K562 (cell line): ENCODE measurements around the gene TP53TG5. TPM values are rescaled to one million over a fixed set of nuclear protein-coding genes. Genes with fewer than 3 reads are reported as not detected.

Experiments
- ATAC-seq: fragments of 200-7000 bp; cut with Tn5 transposase; 3 replicates; pipeline ENCODE4 v1.9.1; 2020; ENCODE audit warnings: moderate library complexity
- BruUV-seq: library from RNA; stranded (reverse); fragments of 400-500 nt; replicated peaks from 2 replicates; lab custom pipeline; 2021; lab: Mats Ljungman, UMichigan
- CTCF ChIA-PET: fragments of 300-600 bp; formaldehyde crosslinking; extraction: SDS; loops from one replicate; lab custom pipeline; 2021; ENCODE audit warnings: low intra/inter-chr PET ratio; lab: Yijun Ruan, JAX
- POLR2A ChIA-PET: fragments of 300-600, 350-650 bp; sonication (Branson Sonifier 250); formaldehyde crosslinking; extraction: SDS; loops from one replicate; lab custom pipeline; 2021; ENCODE audit warnings: antibody characterized with exemption, inconsistent platforms; lab: Yijun Ruan, JAX
- DNase-seq, 4 experiments: peaks; one replicate each; pipeline versions ENCODE4 v3.0.0 to v3.0.0-alpha.2; 2011 to 2018; ENCODE audit warnings: low spot score in 3 of 4, mixed read lengths in 3 of 4; ENCODE audit errors: extremely low read depth in 1 of 4
- FAIRE-seq: peaks from 2 replicates; lab custom pipeline; 2011; peaks lifted over from hg19 to GRCh38; lab: Jason Lieb, UNC
- H2AFZ ChIP-seq: 2 replicates; pipeline ENCODE4 v1.6.0; 2011; ENCODE audit warnings: low read depth, low read length, control low read depth, inconsistent platforms
- H3K27ac ChIP-seq: fragments of 200-600 bp; 3 replicates; pipeline ENCODE4 v1.8.0; 2011; ENCODE audit warnings: low read depth, mild to moderate bottlenecking, control low read depth, inconsistent platforms, low read length, moderate library complexity, mixed read lengths; ENCODE audit errors: extremely low read depth
- H3K27me3 ChIP-seq, 2 experiments: fragments of 300-600 bp in 1 of 2; 2 replicates in 1 of 2; 3 replicates in 1 of 2; pipeline versions ENCODE4 v1.6.0 to v1.8.0; 2011; ENCODE audit warnings: inconsistent platforms in 2 of 2, low read length in 2 of 2, mild to moderate bottlenecking in 1 of 2, mixed read lengths in 1 of 2, moderate library complexity in 1 of 2; ENCODE audit not compliant: control insufficient read depth in 2 of 2, insufficient read depth in 2 of 2
- H3K36me3 ChIP-seq: fragments of 300-600 bp; 3 replicates; pipeline ENCODE4 v1.8.0; 2011; ENCODE audit warnings: mild to moderate bottlenecking, low read length, inconsistent platforms; ENCODE audit not compliant: control insufficient read depth, insufficient read depth
- H3K4me1 ChIP-seq, 2 experiments: fragments of 200-600 bp in 1 of 2; replicated peaks in 1 of 2; 2 replicates in 1 of 2; 3 replicates in 1 of 2; pipeline versions ENCODE4 v1.5.1 to v1.8.0; 2011; ENCODE audit warnings: inconsistent platforms in 2 of 2, low read length in 2 of 2, mild to moderate bottlenecking in 1 of 2, mixed read lengths in 1 of 2, moderate library complexity in 1 of 2; ENCODE audit not compliant: control insufficient read depth in 2 of 2, insufficient read depth in 2 of 2
- H3K4me2 ChIP-seq: 2 replicates; pipeline ENCODE4 v1.6.1; 2011; ENCODE audit warnings: low read length, control low read depth, inconsistent platforms, mixed read lengths; ENCODE audit not compliant: insufficient read depth
- H3K4me3 ChIP-seq: fragments of 200-600 bp; sonication (generic), shearing (Covaris generic); 2 replicates; pipeline ENCODE4 v1.5.1; 2016; ENCODE audit warnings: control low read depth, inconsistent platforms
- H3K79me2 ChIP-seq: fragments of 200-600 bp; 3 replicates; pipeline ENCODE4 v1.8.0; 2011; ENCODE audit warnings: low read length, inconsistent platforms; ENCODE audit not compliant: control insufficient read depth, insufficient read depth
- H3K9ac ChIP-seq, 2 experiments: 2 replicates each; pipeline versions ENCODE4 v1.6.0 to v1.6.1; 2011; ENCODE audit warnings: low read depth in 2 of 2, low read length in 2 of 2, control low read depth in 1 of 2, inconsistent platforms in 1 of 2, mild to moderate bottlenecking in 1 of 2, mixed read lengths in 1 of 2; ENCODE audit not compliant: insufficient read depth in 1 of 2
- H3K9me1 ChIP-seq: one replicate; pipeline ENCODE4 v1.6.0; 2011; ENCODE audit warnings: inconsistent platforms, mild to moderate bottlenecking, low read length, moderate library complexity; ENCODE audit not compliant: control insufficient read depth, insufficient read depth
- H3K9me3 ChIP-seq: replicated peaks from 2 replicates; pipeline ENCODE4 v1.5.1; 2011; ENCODE audit warnings: low read depth, low read length, inconsistent platforms; ENCODE audit not compliant: control insufficient read depth, insufficient read depth
- H4K20me1 ChIP-seq: replicated peaks from 2 replicates; pipeline ENCODE4 v1.6.1; 2011; ENCODE audit warnings: low read length, inconsistent platforms, mixed read lengths; ENCODE audit not compliant: control insufficient read depth, insufficient read depth
- BCLAF1 ChIP-seq, 2 experiments: fragments of 450-650 bp in 1 of 2; IDR thresholded peaks; 2 replicates each; pipeline ENCODE4 v1.6.1; 2011 to 2017; ENCODE audit warnings: low read depth in 2 of 2, antibody characterized with exemption in 1 of 2, borderline replicate concordance in 1 of 2, low read length in 1 of 2, mild to moderate bottlenecking in 1 of 2, mixed read lengths in 1 of 2; ENCODE audit not compliant: control insufficient read depth in 1 of 2
- MLX ChIP-seq, 2 experiments: fragments of 450-650 bp in 1 of 2; sonication (generic) in 1 of 2; formaldehyde crosslinking; conservative IDR thresholded peaks; 2 replicates each; pipeline versions ENCODE4 v1.4.0 to v1.8.1; 2020 to 2022; ENCODE audit warnings: mild to moderate bottlenecking in 1 of 2, missing genetic modification reagents in 1 of 2
- SMARCA4 ChIP-seq: fragments of 450-650 bp; IDR thresholded peaks from 2 replicates; pipeline ENCODE4 v1.6.1; 2016
- SMARCB1 ChIP-seq: IDR thresholded peaks from 2 replicates; pipeline ENCODE4 v1.6.1; 2011; ENCODE audit warnings: improper control_type of control experiment, low read depth; ENCODE audit not compliant: insufficient read length
- TCFL5 ChIP-seq: fragments of 250-450 bp; sonication (Bioruptor Pico); conservative IDR thresholded peaks from 2 replicates; pipeline ENCODE4 v1.6.1; 2021; ENCODE audit warnings: mild to moderate bottlenecking, moderate library complexity, matching md5 sums
- ZNF76 ChIP-seq: fragments of 250-450 bp; sonication (Bioruptor Pico); IDR thresholded peaks from 2 replicates; pipeline ENCODE4 v1.4.0; 2020; ENCODE audit warnings: mild to moderate bottlenecking, moderate library complexity, borderline replicate concordance
- WGBS: fragments of 100-300 bp; shearing (Covaris generic); methylation state at CpG from one replicate; pipeline ENCODE4 v1.1.6; 2016; ENCODE audit warnings: low coverage, mixed read lengths; ENCODE audit not compliant: insufficient coverage; ENCODE audit errors: missing lambda C conversion rate; 5-methylcytosine and 5-hydroxymethylcytosine counted together
- in situ Hi-C: fragments of 300-500 bp; cut with MboI; formaldehyde crosslinking; loops from 4 replicates; pipeline ENCODE4 v1.15.0; 2018; ENCODE audit warnings: inconsistent platforms, mixed read lengths
- intact Hi-C: fragments of 100-400 bp; cut with micrococcal nuclease; formaldehyde crosslinking; loops from 2 replicates; pipeline ENCODE4 v1.14.2; 2022
- polyA plus RNA-seq, 8 experiments: library from polyadenylated mRNA; depleted of rRNA in 4 of 8; stranded (reverse) in 5 of 8; unstranded in 3 of 8; fragments of >200 nt; fragmentation: Nextera tagmentation in 2 of 8; fragmentation: Illumina TruSeq in 1 of 8; extraction: Ambion mirVana in 2 of 8; extraction: Trizol in 1 of 8; gene quantifications; 2 replicates each; pipeline versions ENCODE4 v1.2.1 to v1.2.3, GENCODE V29; 2011 to 2014; ENCODE audit warnings: inconsistent platforms in 1 of 8, missing spikeins in 1 of 8
- total RNA-seq, 7 experiments: library from RNA; depleted of rRNA in 6 of 7; stranded (reverse); fragments of >200 nt in 6 of 7; fragmentation: Illumina TruSeq in 2 of 7; extraction: Trizol in 2 of 7; gene quantifications; 2 replicates each; pipeline versions ENCODE4 v1.2.1 to v1.2.3, GENCODE V29; 2011 to 2021; ENCODE audit warnings: low replicate concordance in 1 of 7

Gene TP53TG5
- total and polyA plus RNA-seq, 9 of the 15 experiments (the other 6 are each of a cell fraction or from before 2014, with no cell fraction given): 0.04 to 0.05 (median 0.04) TPM; not detected in 6

GRCh38 chr20:45391559-45391958 is 13.4 kb upstream of the TP53TG5 start:
- peaks cover 0 to 3% of the 10 kb centered on the region in 2 experiments; a peak in 1 of 5 replicates for H3K4me1 ChIP-seq
- no peak overlapping the region for H3K27ac ChIP-seq
- ChIA-PET CTCF (no interaction called here), POLR2A (interaction anchor here (0.7 to 1.0 kb wide), 3 partner anchors 12 to 1932 kb away, joined by 3 read pairs; no protein-coding TSS in a partner anchor)
- H2AFZ ChIP-seq: no peak overlapping the region
- no peak for ATAC-seq
- no TSS peak for BruUV-seq
- no peak for DNase-seq
- H3K27me3 ChIP-seq: no peaks in the 10 kb centered on the region
- intact Hi-C loops: no loop called here
- no peaks in the 10 kb centered on the region for H3K36me3 ChIP-seq
- WGBS: 0% methylated on average over 2 of the region's 2 CpGs
- no peaks in the 10 kb centered on the region for H4K20me1 ChIP-seq
- no peaks in the 10 kb centered on the region for H3K79me2 ChIP-seq
- TF ChIP-seq BCLAF1 (IDR thresholded peaks at IDR 0.05; ENCODE audit: borderline replicate concordance in 1 of 2, control insufficient read depth in 1 of 2, low read depth in 2 of 2, low read length in 1 of 2) (no peak), SMARCA4 (no peak), ZNF76 (CRISPR knock-in tag) (no peak), SMARCB1 (no peak), TCFL5 (no peak), MLX (CRISPR knock-in tag; conservative IDR thresholded peaks at IDR 0.05) (no peak)
- no peak overlapping the region for H3K4me3 ChIP-seq
- no peak for FAIRE-seq
- in situ Hi-C loops: no loop called here
- no peak overlapping the region for H3K4me2 ChIP-seq
- no peak overlapping the region for H3K9ac ChIP-seq
- no peaks in the 10 kb centered on the region for H3K9me1 ChIP-seq
- no peaks in the 10 kb centered on the region for H3K9me3 ChIP-seq
